ENCODE measurements around the gene SLC32A1. TPM values are rescaled to one million over a fixed set of nuclear protein-coding genes. Genes with fewer than 3 reads are reported as not detected.

Gene SLC32A1, protein sequence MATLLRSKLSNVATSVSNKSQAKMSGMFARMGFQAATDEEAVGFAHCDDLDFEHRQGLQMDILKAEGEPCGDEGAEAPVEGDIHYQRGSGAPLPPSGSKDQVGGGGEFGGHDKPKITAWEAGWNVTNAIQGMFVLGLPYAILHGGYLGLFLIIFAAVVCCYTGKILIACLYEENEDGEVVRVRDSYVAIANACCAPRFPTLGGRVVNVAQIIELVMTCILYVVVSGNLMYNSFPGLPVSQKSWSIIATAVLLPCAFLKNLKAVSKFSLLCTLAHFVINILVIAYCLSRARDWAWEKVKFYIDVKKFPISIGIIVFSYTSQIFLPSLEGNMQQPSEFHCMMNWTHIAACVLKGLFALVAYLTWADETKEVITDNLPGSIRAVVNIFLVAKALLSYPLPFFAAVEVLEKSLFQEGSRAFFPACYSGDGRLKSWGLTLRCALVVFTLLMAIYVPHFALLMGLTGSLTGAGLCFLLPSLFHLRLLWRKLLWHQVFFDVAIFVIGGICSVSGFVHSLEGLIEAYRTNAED
- not detected for polyA plus RNA-seq (2013, experiment 1 of 2; ENCODE audit: insufficient read length)
- not detected for polyA plus RNA-seq (2013, experiment 2 of 2; ENCODE audit: insufficient read length)

DNA sequence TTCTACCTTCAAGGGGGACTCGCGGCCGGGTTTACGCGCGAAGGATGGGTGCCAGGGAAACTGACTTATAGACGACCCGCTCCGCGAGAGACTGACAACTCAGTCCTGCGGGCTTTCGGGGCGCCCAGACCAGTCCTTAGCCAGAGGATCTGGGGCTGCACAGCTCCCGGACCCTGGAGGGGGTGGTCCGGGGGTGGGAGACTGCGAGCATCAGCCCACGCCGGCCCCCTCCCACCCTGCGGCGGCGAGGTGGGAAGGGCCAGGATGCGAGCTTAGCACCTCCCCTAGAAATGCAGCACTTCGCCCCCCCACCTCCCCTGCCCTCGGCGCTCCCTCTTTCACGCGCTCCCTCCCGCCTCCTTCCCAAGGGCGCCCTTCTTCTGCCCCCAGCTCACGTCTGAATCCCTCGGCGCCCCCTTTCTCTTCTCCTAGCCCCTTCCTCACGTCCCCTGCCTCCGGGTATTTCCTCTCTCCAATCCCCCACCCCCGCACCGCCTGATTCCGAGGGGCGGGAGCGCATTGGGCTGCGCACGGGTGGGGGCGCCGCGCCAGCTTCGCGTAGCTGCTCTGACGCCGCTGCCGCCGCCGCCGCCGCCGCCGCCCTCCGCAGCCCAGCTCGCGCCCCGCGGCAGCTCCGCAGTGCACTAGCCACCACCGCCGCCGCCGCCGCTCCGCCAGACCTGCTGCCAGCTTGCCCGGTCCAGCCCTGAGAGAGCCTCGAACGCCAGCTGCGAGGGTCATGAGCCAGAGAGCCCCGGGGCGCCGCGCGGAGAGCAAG, at the start of gene SLC32A1:
Gene SLC32A1 (plus strand): TSS at position 639 of the 778 bp plus-strand sequence. CDS start 239 bp downstream, outside the sequence.
- no peak for DNase-seq

DNA sequence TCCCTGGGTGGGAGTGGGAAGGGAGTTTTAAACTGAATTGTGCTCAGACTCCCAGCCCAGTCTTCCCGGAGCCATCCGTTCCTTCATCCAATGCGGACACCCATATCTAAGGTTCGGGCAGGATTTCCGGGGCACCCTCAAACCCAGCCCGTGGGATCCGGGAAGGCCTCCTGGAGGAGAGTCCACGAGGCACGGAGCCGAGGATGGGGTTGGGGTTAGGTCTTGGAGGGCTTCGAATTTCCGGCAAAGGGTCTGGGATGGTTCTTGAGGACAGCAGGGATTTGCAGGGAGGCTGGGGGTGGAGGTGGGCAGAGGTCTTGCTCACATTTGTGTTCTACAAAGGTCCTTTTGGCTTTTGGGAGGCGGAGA, 49.5 kb upstream of the SLC32A1 start:
- DNase-seq, result no peak

DNA sequence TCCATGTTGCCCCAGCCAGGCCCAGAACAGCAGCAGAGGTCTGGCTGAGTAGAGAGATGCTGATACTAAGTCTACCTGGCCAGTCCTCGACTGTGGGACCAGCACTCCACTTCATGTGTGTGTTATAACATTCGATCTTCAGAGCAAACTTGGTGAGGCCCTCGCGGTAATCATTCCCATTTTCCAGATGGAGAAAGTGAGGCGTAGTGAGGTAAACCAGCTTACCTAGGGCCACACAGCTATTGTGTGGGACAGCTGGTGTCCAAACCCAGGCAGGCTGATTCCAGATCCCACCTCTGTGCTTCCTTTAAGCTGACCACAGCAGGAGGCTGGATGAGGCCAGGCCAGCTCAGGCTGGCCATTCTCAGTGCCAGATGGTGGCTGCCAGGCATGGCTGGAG, 47.7 kb upstream of the SLC32A1 start:
- DNase-seq, result no peak

DNA sequence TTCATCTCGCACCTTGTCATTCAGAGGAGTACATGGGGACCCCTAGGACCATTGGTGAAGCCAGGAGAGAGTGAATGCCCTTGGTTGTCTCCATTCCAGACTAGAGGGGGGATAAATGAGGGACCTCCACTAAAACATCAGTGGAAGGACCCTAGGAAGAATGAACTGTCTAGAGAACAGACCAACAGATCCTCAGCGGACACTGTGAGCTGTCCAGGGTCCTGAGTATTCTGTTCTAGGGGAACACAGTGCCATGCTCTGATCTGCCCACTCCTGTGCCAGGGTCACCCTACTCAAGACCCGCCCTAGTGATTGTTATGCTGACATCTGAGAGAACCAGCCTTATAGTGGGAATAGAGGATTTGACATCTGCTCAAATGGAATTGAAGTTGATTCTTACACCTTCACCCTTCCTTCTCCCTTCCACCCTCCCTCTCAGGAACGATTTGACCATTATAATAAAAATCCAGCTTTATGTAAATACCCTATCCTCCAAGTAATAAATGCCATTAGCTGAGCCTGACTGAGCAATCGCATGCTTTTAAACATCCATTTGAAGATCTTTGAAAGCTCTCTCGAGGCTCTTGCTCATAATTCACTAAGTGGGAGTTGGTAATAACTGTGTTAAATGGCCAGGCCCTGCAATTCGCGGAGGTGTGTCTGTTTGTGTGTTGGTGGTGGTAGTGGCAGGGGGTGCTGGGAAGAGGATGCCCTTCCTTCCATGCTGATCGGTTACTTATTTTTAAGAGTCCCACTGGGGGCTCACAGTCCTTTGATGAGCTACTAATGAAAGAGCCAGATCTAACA, 43.6 kb upstream of the SLC32A1 start:
- peak; percentile 31 for DNase-seq

DNA sequence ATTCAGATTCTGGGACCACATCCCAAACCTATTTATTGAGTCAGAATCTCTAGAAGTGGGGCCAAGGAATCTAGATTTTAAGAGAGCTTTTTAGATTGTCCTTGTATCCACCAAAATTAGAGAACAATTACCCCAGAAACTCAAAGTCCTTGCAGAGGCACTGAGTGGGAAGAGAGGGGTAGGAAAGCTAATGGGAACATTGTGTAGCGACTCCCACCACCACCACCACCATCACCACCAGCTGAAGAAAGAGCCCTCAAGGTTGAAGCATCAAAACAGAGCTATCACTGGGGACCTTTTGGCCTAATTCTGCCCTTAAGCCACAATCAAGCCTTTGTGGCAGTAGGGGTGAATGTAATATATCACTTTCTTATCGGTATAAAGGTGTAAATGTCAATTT, 39.0 kb upstream of the SLC32A1 start:
- no peak for DNase-seq

DNA sequence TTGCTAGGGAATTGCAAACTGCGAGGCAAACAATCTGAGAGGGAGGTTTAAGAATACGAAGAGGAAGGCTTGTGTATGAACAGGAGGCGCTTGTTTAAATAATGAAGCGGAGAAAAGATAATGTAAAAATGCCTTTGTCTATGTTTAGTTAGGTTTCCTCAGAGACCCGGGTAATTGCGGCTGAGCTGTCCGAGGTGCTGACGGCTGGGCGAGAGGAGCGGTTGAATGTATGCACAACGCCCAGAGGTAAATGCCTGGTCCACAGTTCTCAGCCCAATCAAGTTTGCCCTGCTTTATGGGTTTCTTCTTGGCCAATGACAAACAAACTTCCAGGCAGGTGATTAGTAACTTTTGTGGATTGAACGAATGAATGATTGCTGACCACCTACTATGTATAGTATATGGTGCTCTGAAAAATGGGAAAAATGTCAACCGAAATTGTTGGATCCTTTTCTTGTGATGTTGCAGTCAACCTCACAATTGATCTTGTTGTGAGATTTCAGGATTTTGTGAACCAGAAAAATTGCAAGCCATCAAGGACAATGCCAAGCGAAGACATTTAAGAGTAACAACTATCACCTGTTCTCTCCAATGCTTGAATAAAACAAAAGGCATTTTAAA, 38.3 kb upstream of the SLC32A1 start:
- peak; percentile 49 for DNase-seq

DNA sequence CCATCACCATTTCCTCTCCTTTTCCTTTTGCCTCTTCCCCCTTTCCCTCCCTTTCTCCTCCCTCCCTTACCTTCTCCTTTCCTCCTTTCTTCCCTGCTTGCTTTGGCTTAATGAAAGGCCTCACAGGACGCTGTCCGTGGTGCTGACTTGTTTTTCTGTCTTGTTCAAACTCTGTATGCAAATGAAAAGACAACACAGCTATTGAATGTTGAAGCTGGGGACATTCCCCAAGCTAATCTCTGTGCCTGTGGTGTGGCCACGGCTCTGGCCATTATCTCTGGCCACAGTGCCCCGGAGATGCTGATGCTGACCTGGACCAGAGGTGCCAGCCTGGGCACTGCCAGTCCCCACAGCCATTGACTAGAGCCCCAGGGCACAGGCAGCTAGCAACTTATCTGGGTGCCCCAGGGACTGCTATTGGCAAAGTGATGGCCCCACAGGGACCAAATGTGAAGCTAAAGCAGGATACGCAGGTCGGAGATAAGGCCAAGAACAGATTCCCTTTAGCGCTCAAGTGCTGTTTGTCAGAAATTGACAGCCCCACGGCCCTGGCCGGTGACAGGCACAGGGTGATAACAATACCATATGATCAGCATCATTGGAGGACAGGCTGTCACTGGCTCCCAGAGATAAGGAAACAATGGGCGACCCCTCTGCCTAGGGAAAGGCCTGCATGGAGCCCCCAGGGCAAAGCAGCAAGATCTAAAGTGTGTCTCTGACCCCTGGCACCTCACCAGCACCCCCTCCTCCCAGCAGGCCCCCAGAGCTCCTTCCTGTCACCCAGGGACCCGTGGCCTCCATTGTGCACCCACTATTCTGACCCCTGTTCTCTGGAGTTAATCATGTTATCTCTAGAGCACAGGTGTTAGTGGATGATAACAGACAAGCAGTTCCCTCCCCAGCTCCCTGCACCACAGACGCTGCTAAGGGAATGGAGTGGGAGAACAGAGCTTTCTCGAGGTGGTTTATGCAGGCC, 31.6 kb upstream of the SLC32A1 start:
- peak; percentile 53 for DNase-seq

DNA sequence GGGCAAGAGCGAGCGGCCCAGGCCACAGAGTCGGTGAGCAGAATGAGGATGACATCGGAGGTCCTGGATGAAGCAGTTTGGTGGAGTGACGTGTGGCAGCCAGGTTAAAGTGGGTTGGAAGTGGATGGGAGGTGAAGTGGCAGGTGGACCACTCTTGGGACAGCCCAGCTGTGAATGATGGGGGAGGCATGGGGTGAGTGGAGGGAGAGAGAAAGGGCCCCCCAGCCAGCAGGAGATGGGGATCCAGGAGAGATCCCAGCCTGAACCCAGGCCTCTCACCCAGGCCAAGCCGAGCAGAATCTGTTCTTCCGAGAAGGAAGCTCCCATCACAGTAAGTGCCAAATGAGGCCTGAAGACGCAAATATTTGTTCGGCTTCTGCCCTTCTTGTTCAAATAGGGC, 27.0 kb upstream of the SLC32A1 start:
- no peak for DNase-seq

DNA sequence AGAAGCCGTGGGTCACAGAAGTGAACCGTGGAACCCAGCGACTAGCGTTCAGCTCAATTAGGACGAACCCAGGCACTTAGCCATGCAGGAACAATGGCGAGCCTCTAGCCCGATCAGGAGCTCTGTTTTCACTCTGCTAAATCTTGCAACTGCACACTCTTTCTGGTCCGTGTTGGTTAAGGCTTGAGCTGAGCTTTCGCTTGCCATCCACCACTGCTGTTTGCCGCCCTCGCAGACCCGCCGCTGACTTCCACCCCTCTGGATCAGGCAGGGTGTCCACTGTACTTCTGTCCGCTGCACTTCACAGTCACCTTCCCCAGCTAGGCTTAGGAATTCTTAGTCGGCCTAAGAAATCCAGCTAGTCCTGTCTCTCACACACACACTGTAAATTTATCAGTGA, 25.7 kb upstream of the SLC32A1 start:
- DNase-seq, result no peak

DNA sequence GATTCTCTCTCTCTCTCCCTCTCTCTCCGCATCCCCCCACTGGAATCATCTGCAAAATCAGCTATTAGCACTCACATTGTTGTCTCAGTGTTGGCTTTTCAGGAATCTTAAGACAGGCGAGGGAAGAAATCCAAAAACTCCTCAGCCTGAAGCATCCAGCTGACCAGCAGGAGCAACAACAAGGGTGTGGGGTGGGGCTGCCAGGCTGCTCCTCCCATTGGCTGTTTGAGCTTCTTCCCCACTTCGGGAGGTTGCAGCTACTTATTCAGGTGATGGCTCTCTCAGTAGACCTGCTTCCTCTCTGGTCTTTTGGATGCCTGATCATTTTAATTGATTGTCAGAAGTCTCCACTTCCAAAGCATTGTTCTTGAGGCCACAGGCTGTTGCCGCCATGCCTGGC, 24.1 kb upstream of the SLC32A1 start:
- DNase-seq, result no peak

DNA sequence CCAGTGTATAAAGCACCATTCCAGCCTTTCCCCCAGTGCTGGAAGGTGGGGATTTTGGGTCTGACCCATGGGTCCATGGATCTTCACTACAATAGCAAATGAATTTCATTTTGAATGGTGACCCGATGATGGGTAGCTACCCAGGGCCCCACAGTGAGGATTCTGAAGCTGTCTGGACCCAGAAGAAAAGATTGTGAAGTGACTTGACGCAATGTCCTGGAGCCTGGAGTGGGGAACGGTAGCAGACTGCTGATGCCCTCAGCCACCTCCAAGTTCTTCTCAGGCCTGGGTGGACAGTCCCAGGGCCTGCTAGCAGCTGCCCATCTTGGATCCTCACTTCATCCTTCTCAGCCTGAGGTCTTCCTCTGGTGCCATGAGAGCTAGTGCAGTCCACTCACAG, 23.4 kb upstream of the SLC32A1 start:
- no peak for DNase-seq

DNA sequence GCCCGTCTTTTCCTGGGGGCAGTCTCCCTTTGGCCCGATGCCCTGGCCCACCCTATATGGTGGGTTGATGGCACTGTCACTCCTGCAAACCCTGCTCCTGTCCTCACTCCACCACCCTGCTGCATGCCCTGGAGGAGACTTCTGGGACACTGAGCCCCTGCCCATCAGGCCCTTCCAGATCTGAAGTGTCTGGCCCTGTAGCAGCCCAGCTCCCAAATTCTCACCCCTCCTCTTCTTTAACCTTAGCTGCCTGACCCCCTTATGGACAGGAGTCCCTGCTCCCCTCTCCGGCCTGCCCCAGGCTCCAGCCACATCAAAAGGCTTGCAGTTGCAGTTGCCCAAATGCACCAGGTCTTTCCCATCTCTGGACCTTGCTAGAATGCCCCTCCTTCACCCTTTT, 20.8 kb upstream of the SLC32A1 start:
- no peak for DNase-seq

DNA sequence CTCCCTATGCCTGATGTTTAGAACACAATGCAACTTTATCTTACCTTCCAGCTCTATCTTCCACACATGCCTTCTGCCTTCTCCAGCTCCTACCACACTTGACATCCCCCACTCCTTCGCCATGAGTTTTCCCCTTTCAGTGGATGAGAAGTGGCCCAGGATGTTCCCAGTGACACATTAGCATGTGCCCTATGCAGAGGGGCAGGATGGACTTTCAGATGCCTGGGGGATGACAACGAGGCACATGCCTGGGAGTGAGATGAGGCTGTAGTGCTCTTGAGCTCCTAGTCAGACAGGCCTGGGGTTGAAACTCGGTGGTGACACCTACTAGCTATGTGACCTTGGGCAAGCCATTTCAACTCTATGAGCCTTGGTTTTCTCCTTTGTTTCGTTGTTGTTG, 20.1 kb upstream of the SLC32A1 start:
- no peak for DNase-seq

DNA sequence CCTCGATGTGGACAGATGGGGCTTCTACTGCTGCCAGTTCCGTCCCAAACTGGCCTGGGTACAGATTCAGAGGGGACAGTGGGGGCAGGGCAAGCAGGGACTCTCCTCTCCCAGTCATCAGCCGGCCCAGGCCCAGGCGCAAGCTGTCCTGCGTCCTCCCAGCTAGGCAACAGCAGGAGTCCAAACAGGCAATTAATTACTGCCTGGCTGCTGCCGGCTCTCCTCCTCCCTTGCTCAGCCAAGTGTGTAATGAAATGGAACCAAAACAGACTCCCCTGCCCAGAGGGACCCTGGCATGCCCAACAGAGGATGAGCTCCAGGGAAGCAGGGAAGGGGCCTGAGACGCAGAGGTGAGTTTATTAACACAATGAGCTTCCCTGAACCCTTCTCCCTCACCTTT, 17.8 kb upstream of the SLC32A1 start:
- no peak for DNase-seq

DNA sequence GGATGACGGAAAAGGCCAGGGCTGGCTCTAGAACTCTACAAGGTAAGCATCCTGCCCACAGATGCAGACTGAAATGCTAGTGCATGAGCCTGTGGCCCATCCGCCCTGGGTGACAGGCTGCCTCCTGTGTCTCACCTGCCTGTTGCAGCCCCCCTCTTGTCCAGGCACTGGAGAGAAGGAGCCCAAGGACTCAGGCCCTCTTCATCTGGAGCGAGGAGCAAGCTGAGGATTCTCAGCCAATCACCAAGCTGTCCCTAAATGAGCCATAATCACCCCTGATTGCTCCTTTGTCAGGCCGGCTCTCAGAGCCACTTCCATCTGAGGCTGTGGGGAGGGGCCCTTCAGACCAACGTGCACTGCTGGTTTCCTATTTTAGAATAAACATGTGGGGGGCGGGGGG, 10.0 kb upstream of the SLC32A1 start:
- DNase-seq, result no peak

DNA sequence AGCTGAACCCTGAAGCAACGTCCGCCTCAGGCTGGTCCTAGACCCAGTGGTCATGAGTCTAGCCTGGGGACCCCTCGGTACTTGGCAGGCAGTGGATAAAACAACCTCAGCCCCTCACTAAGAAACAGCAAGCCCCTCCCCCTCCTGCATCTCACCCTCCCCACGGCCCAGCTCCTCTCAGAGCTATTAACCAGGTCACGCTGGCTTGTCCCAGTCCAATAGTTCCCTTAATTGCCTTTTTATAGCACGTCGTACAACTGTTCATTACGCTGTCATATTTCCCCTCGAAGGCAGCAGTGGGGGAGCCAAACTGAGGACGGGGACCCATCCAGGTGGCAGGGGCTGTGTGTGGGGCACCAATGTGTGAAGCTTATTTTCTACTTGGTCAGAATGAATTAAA, 8.6 kb upstream of the SLC32A1 start:
- DNase-seq, result no peak

DNA sequence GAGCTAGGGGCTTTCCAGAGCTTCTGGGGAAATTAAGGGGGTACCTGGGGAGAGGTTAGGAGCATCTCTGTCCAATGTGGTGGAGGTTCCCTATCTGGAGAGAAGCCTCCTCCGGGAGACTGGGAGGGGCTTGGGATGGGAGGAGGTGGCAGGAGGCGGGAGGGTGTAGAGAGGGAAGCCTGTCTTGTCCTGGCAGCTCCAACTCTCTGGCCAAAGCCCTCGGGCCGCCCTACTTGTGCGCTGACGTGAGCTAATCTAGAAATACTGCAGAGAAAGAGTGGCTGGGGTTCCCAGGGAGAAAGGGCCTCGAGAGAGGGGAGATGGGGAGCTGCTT, 1.6 kb upstream of the SLC32A1 start:
- DNase-seq, result no peak

DNA sequence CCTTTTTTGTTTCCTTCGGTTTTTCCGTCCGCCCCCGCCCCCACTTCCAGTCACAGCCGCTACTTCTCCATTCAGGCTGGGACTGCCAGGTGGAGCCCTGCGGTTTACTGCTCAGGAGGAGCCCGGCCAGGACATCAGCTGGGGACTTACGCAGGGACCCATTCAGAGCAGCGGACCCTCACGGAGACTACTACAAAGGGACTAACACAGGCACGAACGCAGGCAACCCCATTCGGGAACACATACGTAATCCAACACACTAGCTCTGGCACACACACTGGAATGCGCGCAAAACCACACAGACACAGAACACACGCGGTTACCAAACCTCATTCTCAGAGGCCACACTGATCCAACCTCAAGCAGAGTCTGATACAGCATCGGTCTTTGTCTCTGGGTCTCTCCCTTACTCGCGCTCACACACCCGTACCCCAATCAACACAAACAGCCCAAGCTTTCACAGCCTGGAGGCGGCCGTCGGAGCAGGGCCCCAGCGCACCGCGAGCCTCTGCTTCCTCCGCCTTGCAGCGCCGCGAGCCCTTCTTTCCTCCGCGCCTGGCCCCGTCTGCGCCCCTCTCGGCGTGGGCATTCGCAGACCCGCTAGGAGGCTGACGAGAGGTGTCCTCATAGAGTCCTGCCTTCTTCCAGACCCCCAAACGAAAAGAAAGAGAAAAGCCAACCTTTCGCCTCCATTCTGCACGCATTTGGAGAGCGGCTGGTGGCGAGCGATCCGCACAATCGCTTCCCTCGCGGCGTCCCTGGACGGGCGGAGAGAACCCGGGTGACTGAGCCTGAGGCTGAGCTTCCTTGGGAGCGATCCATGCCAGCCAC, 1.1 kb upstream of the SLC32A1 start:
- DNase-seq, result peak; percentile 8

DNA sequence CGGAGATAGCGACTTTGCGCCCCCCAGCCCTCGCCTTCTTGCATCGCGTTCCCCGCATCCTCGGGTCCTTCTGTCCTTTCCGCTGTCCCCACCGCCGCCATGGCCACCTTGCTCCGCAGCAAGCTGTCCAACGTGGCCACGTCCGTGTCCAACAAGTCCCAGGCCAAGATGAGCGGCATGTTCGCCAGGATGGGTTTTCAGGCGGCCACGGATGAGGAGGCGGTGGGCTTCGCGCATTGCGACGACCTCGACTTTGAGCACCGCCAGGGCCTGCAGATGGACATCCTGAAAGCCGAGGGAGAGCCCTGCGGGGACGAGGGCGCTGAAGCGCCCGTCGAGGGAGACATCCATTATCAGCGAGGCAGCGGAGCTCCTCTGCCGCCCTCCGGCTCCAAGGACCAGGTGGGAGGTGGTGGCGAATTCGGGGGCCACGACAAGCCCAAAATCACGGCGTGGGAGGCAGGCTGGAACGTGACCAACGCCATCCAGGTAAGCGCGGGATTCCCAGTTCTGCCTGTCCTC, 401 bp downstream of the SLC32A1 start:
- DNase-seq, result no peak
